HepG2 (cell line): Measurements from ENCODE around the gene CDK15. TPM values are rescaled to one million over a fixed set of nuclear protein-coding genes. Genes with fewer than 3 reads are reported as not detected.

Experiments used
- ATAC-seq: fragments of 200-7000 bp; cut with Tn5 transposase; 3 replicates; pipeline ENCODE4 v1.9.1; 2020; ENCODE audit warnings: mild to moderate bottlenecking, moderate library complexity
- BruUV-seq: library from RNA; stranded (reverse); fragments of 400-500 nt; replicated peaks from 2 replicates; lab custom pipeline; 2021; lab: Mats Ljungman, UMichigan
- CTCF ChIA-PET: fragments of 300-600 bp; formaldehyde crosslinking; extraction: SDS; loops from one replicate; lab custom pipeline; 2021; ENCODE audit warnings: low total read pairs, inconsistent platforms, low intra/inter-chr PET ratio; lab: Yijun Ruan, JAX
- POLR2A ChIA-PET: fragments of 350-600 bp; sonication (Branson Sonifier 250); formaldehyde crosslinking; loops from one replicate; lab custom pipeline; 2020; ENCODE audit warnings: antibody characterized with exemption, inconsistent platforms; lab: Yijun Ruan, JAX
- DNase-seq: peaks from one replicate; pipeline ENCODE4 v3.0.0-alpha.2; 2015; ENCODE audit warnings: low spot score
- FAIRE-seq: peaks from 3 replicates; lab custom pipeline; 2011; peaks lifted over from hg19 to GRCh38; lab: Jason Lieb, UNC
- H2AFZ ChIP-seq: one replicate; pipeline ENCODE4 v1.6.1; 2011; ENCODE audit warnings: low read length, inconsistent platforms
- H3K27ac ChIP-seq: fragments of 300-600 bp; 3 replicates; pipeline ENCODE4 v1.8.0; 2011; ENCODE audit warnings: mixed run types, mild to moderate bottlenecking, mixed read lengths, low read length, inconsistent platforms; ENCODE audit not compliant: insufficient read depth; ENCODE audit errors: extremely low read length
- H3K27me3 ChIP-seq, 2 experiments: fragments of 200-600 bp in 1 of 2; 2 replicates in 1 of 2; 3 replicates in 1 of 2; pipeline versions ENCODE4 v1.6.0 to v1.8.0; 2011; ENCODE audit warnings: low read length in 2 of 2, mild to moderate bottlenecking in 2 of 2, moderate library complexity in 2 of 2, inconsistent platforms in 1 of 2; ENCODE audit not compliant: insufficient read depth in 2 of 2, control insufficient read depth in 1 of 2
- H3K36me3 ChIP-seq, 2 experiments: fragments of 200-600 bp in 1 of 2; replicated peaks in 1 of 2; 2 replicates in 1 of 2; 3 replicates in 1 of 2; pipeline versions ENCODE4 v1.5.1 to v1.8.0; 2011; ENCODE audit warnings: low read length in 2 of 2, inconsistent platforms in 1 of 2; ENCODE audit not compliant: insufficient read depth in 2 of 2, control insufficient read depth in 1 of 2
- H3K4me1 ChIP-seq: 2 replicates; pipeline ENCODE4 v1.5.1; 2012; ENCODE audit warnings: low read length, inconsistent platforms; ENCODE audit not compliant: insufficient read depth
- H3K4me2 ChIP-seq: 2 replicates; pipeline ENCODE4 v1.6.0; 2011; ENCODE audit warnings: low read depth, low read length, inconsistent platforms
- H3K4me3 ChIP-seq, 3 experiments: fragments of 200-600 bp in 1 of 3; sonication (generic), shearing (Covaris generic) in 1 of 3; replicated peaks in 1 of 3; 2 replicates each; pipeline ENCODE4 v1.5.1; 2011 to 2016; ENCODE audit warnings: low read length in 3 of 3, inconsistent platforms in 2 of 3, low read depth in 2 of 3, mild to moderate bottlenecking in 2 of 3, control low read depth in 1 of 3, mixed read lengths in 1 of 3; ENCODE audit not compliant: insufficient read depth in 1 of 3
- H3K79me2 ChIP-seq: one replicate; pipeline ENCODE4 v1.6.1; 2011; ENCODE audit warnings: low read length, inconsistent platforms; ENCODE audit not compliant: insufficient read depth
- H3K9ac ChIP-seq: 2 replicates; pipeline ENCODE4 v1.6.0; 2011; ENCODE audit warnings: mild to moderate bottlenecking, low read depth, low read length, inconsistent platforms; ENCODE audit not compliant: insufficient read depth
- H3K9me3 ChIP-seq: 2 replicates; pipeline ENCODE4 v1.5.1; 2012; ENCODE audit warnings: mild to moderate bottlenecking, low read length
- H4K20me1 ChIP-seq: 2 replicates; pipeline ENCODE4 v1.6.0; 2011; ENCODE audit warnings: inconsistent platforms, mild to moderate bottlenecking, low read length, moderate library complexity; ENCODE audit not compliant: insufficient read depth
- CBX5 ChIP-seq: sonication (generic); formaldehyde crosslinking; IDR thresholded peaks from 2 replicates; pipeline ENCODE4 v1.4.0; 2020; ENCODE audit warnings: missing genetic modification reagents, borderline replicate concordance
- CTCF ChIP-seq: sonication (generic); formaldehyde crosslinking; IDR thresholded peaks from 2 replicates; pipeline ENCODE4 v1.5.0; 2020; ENCODE audit warnings: mild to moderate bottlenecking, missing genetic modification reagents, moderate library complexity
- FOXA3 ChIP-seq: IDR thresholded peaks from 2 replicates; pipeline ENCODE4 v1.6.1; 2016; ENCODE audit warnings: missing genetic modification reagents, missing compliant biosample characterization
- GPN1 ChIP-seq: sonication (generic); formaldehyde crosslinking; IDR thresholded peaks from 2 replicates; pipeline ENCODE4 v1.5.1; 2020; ENCODE audit warnings: missing genetic modification reagents, borderline replicate concordance
- HINFP ChIP-seq: sonication (generic); formaldehyde crosslinking; IDR thresholded peaks from 2 replicates; pipeline ENCODE4 v1.4.0; 2020; ENCODE audit warnings: low read depth, mild to moderate bottlenecking, missing genetic modification reagents
- SIN3B ChIP-seq: fragments of 150-350 bp; IDR thresholded peaks from 2 replicates; pipeline ENCODE4 v1.6.1; 2014; ENCODE audit warnings: low read length
- ZFP91 ChIP-seq: sonication (generic); formaldehyde crosslinking; IDR thresholded peaks from 2 replicates; pipeline ENCODE4 v1.9.0; 2022; ENCODE audit warnings: missing genetic modification reagents, mild to moderate bottlenecking, borderline replicate concordance
- ZNF12 ChIP-seq: sonication (generic); formaldehyde crosslinking; IDR thresholded peaks from 2 replicates; pipeline ENCODE4 v1.5.0; 2020; ENCODE audit warnings: missing genetic modification reagents
- ZNF234 ChIP-seq: sonication (generic); formaldehyde crosslinking; conservative IDR thresholded peaks from 2 replicates; pipeline ENCODE4 v1.5.1; 2020; ENCODE audit warnings: mild to moderate bottlenecking, missing genetic modification reagents
- ZNF281 ChIP-seq: sonication (generic); formaldehyde crosslinking; IDR thresholded peaks from 2 replicates; pipeline ENCODE4 v1.4.0; 2020; ENCODE audit warnings: missing genetic modification reagents, borderline replicate concordance
- ZNF431 ChIP-seq: sonication (generic); formaldehyde crosslinking; IDR thresholded peaks from 2 replicates; pipeline ENCODE4 v1.9.0; 2022; ENCODE audit warnings: missing genetic modification reagents, low read depth, mild to moderate bottlenecking, borderline replicate concordance
- ZSCAN5A ChIP-seq: sonication (generic); formaldehyde crosslinking; IDR thresholded peaks from 2 replicates; pipeline ENCODE4 v1.8.0; 2022; ENCODE audit warnings: mild to moderate bottlenecking, missing genetic modification reagents, borderline replicate concordance
- WGBS: methylation state at CpG from one replicate; pipeline ENCODE4 v1.1.6; 2017; ENCODE audit warnings: low lambda C conversion rate; 5-methylcytosine and 5-hydroxymethylcytosine counted together
- in situ Hi-C: cut with HindIII; loops from 2 replicates; pipeline ENCODE4 v1.10.0; 2017; ENCODE audit warnings: low pct_unique_long_range_greater_than_20kb; ENCODE audit not compliant: extremely low pct_ligation_motif_present
- intact Hi-C: fragments of 100-400 bp; cut with micrococcal nuclease; formaldehyde crosslinking; loops from one replicate; pipeline ENCODE4 v1.10.0; 2022; ENCODE audit not compliant: unreplicated experiment
- polyA plus RNA-seq, 8 experiments: library from polyadenylated mRNA; depleted of rRNA in 3 of 8; stranded (reverse) in 7 of 8; unstranded in 1 of 8; fragments of >200 nt; fragmentation: Illumina TruSeq in 4 of 8; extraction: Trizol in 4 of 8; gene quantifications; 2 replicates each; pipeline versions ENCODE4 v1.2.1 to v1.2.3, GENCODE V29; 2011 to 2016; ENCODE audit warnings: low read depth in 4 of 8, missing spikeins in 1 of 8, mixed read lengths in 1 of 8; ENCODE audit not compliant: insufficient read depth in 1 of 8
- total RNA-seq, 5 experiments: library from RNA; depleted of rRNA; stranded (reverse); fragments of >200 nt; fragmentation: Illumina TruSeq; extraction: Trizol; gene quantifications; 2 replicates each; pipeline ENCODE4 v1.2.3, GENCODE V29; 2016; ENCODE audit warnings: low read depth in 1 of 5

CDK15 gene
- total and polyA plus RNA-seq, 2 of the 13 experiments (the other 11 are each of a cell fraction or from before 2014, with no cell fraction given): not detected

- TF ChIP-seq ZFP91 (CRISPR knock-in tag) (no peak), ZNF12 (CRISPR knock-in tag) (0 out of 2 replicates have a peak, but pooled peaks have one; percentile 56), SIN3B (0 out of 2 replicates have a peak, but pooled peaks have one; percentile 24), FOXA3 (CRISPR knock-in tag) (0 out of 2 replicates have a peak, but pooled peaks have one; percentile 15), CBX5 (CRISPR knock-in tag) (no peak), GPN1 (CRISPR knock-in tag) (no peak), CTCF (peak; percentile 95)
Measured at GRCh38 chr2:201860636-201861066, 54.3 kb downstream of the CDK15 start (continued).

- CTCF ChIA-PET: interaction anchor here (4.0 kb wide), 1 partner anchor 316 kb away, joined by 44 read pairs; no protein-coding TSS in a partner anchor
- FAIRE-seq (no peak), DNase-seq (no peak), ATAC-seq (no peak)
- intact Hi-C loops: no loop called here
- no peaks in the 10 kb centered on the region for H3K9me3 ChIP-seq
- BruUV-seq: no TSS peak
- H3K36me3 ChIP-seq: no peaks in the 10 kb centered on the region
- no peak overlapping the region for H3K4me3 ChIP-seq
- no peaks in the 10 kb centered on the region for H4K20me1 ChIP-seq
- H3K79me2 ChIP-seq: no peaks in the 10 kb centered on the region
- H2AFZ ChIP-seq: no peak overlapping the region
- H3K27ac ChIP-seq: no peak overlapping the region
- in situ Hi-C loops: loop anchor here (5.0 kb wide), 1 partner anchor 309 kb away; no protein-coding TSS in a partner anchor
- H3K9ac ChIP-seq: no peak overlapping the region
- POLR2A ChIA-PET: no interaction called here
- peaks cover 3 to 11% of the 10 kb centered on the region in 2 experiments; a peak in 3 of 5 replicates for H3K27me3 ChIP-seq
- H3K4me2 ChIP-seq: no peak overlapping the region
- WGBS: 26% methylated on average over 7 of the region's 7 CpGs
- peaks cover 19% of the 10 kb centered on the region for H3K4me1 ChIP-seq
- TF ChIP-seq ZNF234 (no peak), ZSCAN5A (CRISPR knock-in tag) (no peak), SIN3B (no peak), HINFP (CRISPR knock-in tag) (no peak), ZNF281 (CRISPR knock-in tag) (no peak), ZNF431 (no peak)
Measured at GRCh38 chr2:201862843-201863242, 56.5 kb downstream of the CDK15 start.
